Measurements from ENCODE around the gene CSRNP3.

The CSRNP3 gene

GRCh38 chr2:165470361-165470760, 863 bp downstream of the CSRNP3 start:
- peaks cover 8% of the 10 kb centered on the region for H3K4me1 ChIP-seq (ENCODE audit: control insufficient read depth, insufficient read depth, low read length, poor library complexity, severe bottlenecking)
- H3K4me3 ChIP-seq (ENCODE audit: extremely low read depth, insufficient read depth, low read length, poor library complexity, severe bottlenecking), result peak overlapping the region; percentile 48
- no peaks in the 10 kb centered on the region for H3K36me3 ChIP-seq (ENCODE audit: control insufficient read depth, insufficient read depth, low read length)
- H3K9me3 ChIP-seq (ENCODE audit: control insufficient read depth, low read length), result no peaks in the 10 kb centered on the region
- no peak overlapping the region for H3K27ac ChIP-seq (ENCODE audit: low read depth, low read length, severe bottlenecking)

- Histone ChIP-seq H3K9me3 (ENCODE audit: control insufficient read depth, low read length) (no peaks in the 10 kb centered on the region), H3K36me3 (ENCODE audit: control insufficient read depth, insufficient read depth, low read length) (no peaks in the 10 kb centered on the region), H3K27ac (ENCODE audit: low read depth, low read length, severe bottlenecking) (peak overlapping the region; percentile 60), H3K4me1 (ENCODE audit: control insufficient read depth, insufficient read depth, low read length, poor library complexity, severe bottlenecking) (peaks cover 8% of the 10 kb centered on the region), H3K4me3 (ENCODE audit: extremely low read depth, insufficient read depth, low read length, poor library complexity, severe bottlenecking) (no peak overlapping the region)
- WGBS, 2 experiments (ENCODE audit: insufficient coverage in 2 of 2), result 80% methylated on average over 1 of the region's 1 CpG; no CpG with 5 or more reads in 1 of the 2 experiments
Observed at GRCh38 chr2:165471349-165471950, 2.0 kb downstream of the CSRNP3 start.

DNA sequence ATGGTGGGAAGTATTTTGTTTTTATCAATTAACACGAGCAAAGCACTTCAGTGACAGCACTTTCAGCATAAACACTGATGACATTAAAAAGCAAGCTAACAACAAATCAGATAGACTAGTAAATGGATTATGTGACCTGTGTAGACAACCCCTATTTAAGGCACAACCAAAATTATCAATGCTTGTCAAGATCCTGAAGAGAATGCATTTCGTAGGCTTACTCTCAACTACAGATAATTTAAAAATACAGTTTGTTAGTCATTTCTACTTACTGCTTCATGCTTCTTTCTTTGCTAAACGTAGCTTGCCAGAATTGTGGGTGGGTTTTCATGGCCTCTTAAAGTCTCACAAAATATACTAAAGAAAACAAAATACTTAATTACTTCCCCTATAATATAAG, 3.4 kb downstream of the CSRNP3 start:
- no CpG with 5 or more reads among the region's 3 CpGs for WGBS, 2 experiments (ENCODE audit: insufficient coverage in 2 of 2)
- H3K36me3 ChIP-seq (ENCODE audit: control insufficient read depth, insufficient read depth, low read length), result no peaks in the 10 kb centered on the region
- H3K4me3 ChIP-seq (ENCODE audit: extremely low read depth, insufficient read depth, low read length, poor library complexity, severe bottlenecking), result no peak overlapping the region
- H3K4me1 ChIP-seq (ENCODE audit: control insufficient read depth, insufficient read depth, low read length, poor library complexity, severe bottlenecking), result peaks cover 8% of the 10 kb centered on the region
- H3K9me3 ChIP-seq (ENCODE audit: control insufficient read depth, low read length), result no peaks in the 10 kb centered on the region
- H3K27ac ChIP-seq (ENCODE audit: low read depth, low read length, severe bottlenecking), result no peak overlapping the region

GRCh38 chr2:165474619-165475276, 5.2 kb downstream of the CSRNP3 start:
- peaks cover 6% of the 10 kb centered on the region for H3K4me1 ChIP-seq (ENCODE audit: control insufficient read depth, insufficient read depth, low read length, poor library complexity, severe bottlenecking)
- 100% methylated on average over 1 of the region's 3 CpGs; no CpG with 5 or more reads in 1 of the 2 experiments for WGBS, 2 experiments (ENCODE audit: insufficient coverage in 2 of 2)

GRCh38 chr2:165475277-165476004, 5.9 kb downstream of the CSRNP3 start:
- no peak overlapping the region for H3K27ac ChIP-seq (ENCODE audit: low read depth, low read length, severe bottlenecking)
- H3K4me3 ChIP-seq (ENCODE audit: extremely low read depth, insufficient read depth, low read length, poor library complexity, severe bottlenecking), result no peak overlapping the region
- WGBS, 2 experiments (ENCODE audit: insufficient coverage in 2 of 2), result 83 to 96% methylated on average over 3 to 6 of the region's 6 CpGs
- peaks cover 6% of the 10 kb centered on the region for H3K4me1 ChIP-seq (ENCODE audit: control insufficient read depth, insufficient read depth, low read length, poor library complexity, severe bottlenecking)
- no peaks in the 10 kb centered on the region for H3K36me3 ChIP-seq (ENCODE audit: control insufficient read depth, insufficient read depth, low read length)
- H3K9me3 ChIP-seq (ENCODE audit: control insufficient read depth, low read length), result no peaks in the 10 kb centered on the region

More at GRCh38 chr2:165474619-165475276, 5.2 kb downstream of the CSRNP3 start:
- Histone ChIP-seq H3K27ac (ENCODE audit: low read depth, low read length, severe bottlenecking) (no peak overlapping the region), H3K9me3 (ENCODE audit: control insufficient read depth, low read length) (no peaks in the 10 kb centered on the region), H3K36me3 (ENCODE audit: control insufficient read depth, insufficient read depth, low read length) (no peaks in the 10 kb centered on the region), H3K4me3 (ENCODE audit: extremely low read depth, insufficient read depth, low read length, poor library complexity, severe bottlenecking) (no peak overlapping the region)

- H3K36me3 ChIP-seq (ENCODE audit: control insufficient read depth, insufficient read depth, low read length), result no peaks in the 10 kb centered on the region
- no peak overlapping the region for H3K4me3 ChIP-seq (ENCODE audit: extremely low read depth, insufficient read depth, low read length, poor library complexity, severe bottlenecking)
- H3K4me1 ChIP-seq (ENCODE audit: control insufficient read depth, insufficient read depth, low read length, poor library complexity, severe bottlenecking), result no peaks in the 10 kb centered on the region
- no peak overlapping the region for H3K27ac ChIP-seq (ENCODE audit: low read depth, low read length, severe bottlenecking)
- H3K9me3 ChIP-seq (ENCODE audit: control insufficient read depth, low read length), result no peaks in the 10 kb centered on the region
- WGBS, 2 experiments (ENCODE audit: insufficient coverage in 2 of 2), result 65 to 87% methylated on average over 3 to 4 of the region's 4 CpGs
Observed at GRCh38 chr2:165479856-165480255, 10.4 kb downstream of the CSRNP3 start.

- WGBS, 2 experiments (ENCODE audit: insufficient coverage in 2 of 2), result 94% methylated on average over 3 of the region's 4 CpGs; no CpG with 5 or more reads in 1 of the 2 experiments
- Histone ChIP-seq H3K27ac (ENCODE audit: low read depth, low read length, severe bottlenecking) (no peak overlapping the region), H3K4me1 (ENCODE audit: control insufficient read depth, insufficient read depth, low read length, poor library complexity, severe bottlenecking) (no peaks in the 10 kb centered on the region), H3K36me3 (ENCODE audit: control insufficient read depth, insufficient read depth, low read length) (no peaks in the 10 kb centered on the region), H3K9me3 (ENCODE audit: control insufficient read depth, low read length) (no peaks in the 10 kb centered on the region), H3K4me3 (ENCODE audit: extremely low read depth, insufficient read depth, low read length, poor library complexity, severe bottlenecking) (no peak overlapping the region)
Observed at GRCh38 chr2:165494573-165494972, 25.1 kb downstream of the CSRNP3 start.

DNA sequence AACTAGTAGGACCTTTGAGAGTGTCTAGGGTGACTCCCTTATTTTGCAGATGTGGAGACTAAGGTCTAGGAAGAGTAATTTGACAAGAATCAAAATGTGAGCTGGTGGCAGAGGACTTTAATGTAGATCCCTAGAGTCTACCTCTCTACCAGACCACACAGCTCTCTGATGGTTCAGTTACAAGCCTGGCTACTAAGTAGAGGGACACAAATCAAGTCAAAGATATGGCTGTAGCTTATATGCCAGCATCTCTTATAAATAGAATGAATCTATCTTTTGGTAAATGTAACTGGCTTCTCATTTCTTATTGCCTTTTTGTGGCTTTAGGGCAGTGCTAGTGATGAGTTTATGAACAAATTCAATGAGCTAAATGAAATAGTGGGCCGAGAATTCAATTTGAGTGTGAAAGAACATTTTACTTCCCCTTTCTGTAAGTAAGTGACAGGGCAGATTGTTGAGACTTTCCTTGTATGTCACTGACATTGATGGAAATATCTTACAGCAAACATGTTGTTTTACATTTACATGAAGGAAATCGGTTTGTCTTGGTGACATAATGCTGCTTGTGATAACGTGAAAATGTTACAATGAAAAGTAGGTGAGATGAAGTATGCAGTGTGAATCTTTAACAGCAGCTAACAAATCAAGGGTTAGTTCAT, 28.3 kb downstream of the CSRNP3 start:
- 90 to 100% methylated on average over 3 of the region's 3 CpGs for WGBS, 2 experiments (ENCODE audit: insufficient coverage in 2 of 2)

DNA sequence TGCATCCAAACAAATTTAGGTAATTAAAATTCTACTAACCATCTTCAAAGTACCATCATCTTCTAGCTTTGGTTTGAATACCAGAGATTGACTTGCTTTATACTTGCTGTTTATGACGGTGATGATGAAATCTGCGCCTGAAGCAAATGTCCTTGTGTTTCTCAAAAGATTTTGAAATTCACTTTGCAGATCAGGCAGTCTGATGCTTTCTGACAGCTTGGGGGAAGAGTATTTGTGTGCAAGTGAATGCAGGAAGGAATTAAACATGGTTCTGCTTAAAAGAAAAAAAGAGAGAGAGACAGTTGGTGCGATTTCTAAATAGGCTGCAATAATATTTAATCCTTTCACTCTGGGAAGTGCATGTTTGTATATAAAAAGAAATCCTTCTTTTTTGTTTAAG, 29.6 kb downstream of the CSRNP3 start:
- H3K27ac ChIP-seq (ENCODE audit: low read depth, low read length, severe bottlenecking), result no peak overlapping the region
- no peaks in the 10 kb centered on the region for H3K4me1 ChIP-seq (ENCODE audit: control insufficient read depth, insufficient read depth, low read length, poor library complexity, severe bottlenecking)
- H3K9me3 ChIP-seq (ENCODE audit: control insufficient read depth, low read length), result no peaks in the 10 kb centered on the region
- no peaks in the 10 kb centered on the region for H3K36me3 ChIP-seq (ENCODE audit: control insufficient read depth, insufficient read depth, low read length)
- 97 to 100% methylated on average over 2 of the region's 3 CpGs for whole genome bisulfite sequencing, 2 experiments (ENCODE audit: insufficient coverage in 2 of 2)
- no peak overlapping the region for H3K4me3 ChIP-seq (ENCODE audit: extremely low read depth, insufficient read depth, low read length, poor library complexity, severe bottlenecking)

More for the DNA sequence above, 28.3 kb downstream of the CSRNP3 start:
- Histone ChIP-seq H3K4me1 (ENCODE audit: control insufficient read depth, insufficient read depth, low read length, poor library complexity, severe bottlenecking) (no peaks in the 10 kb centered on the region), H3K9me3 (ENCODE audit: control insufficient read depth, low read length) (no peaks in the 10 kb centered on the region), H3K36me3 (ENCODE audit: control insufficient read depth, insufficient read depth, low read length) (no peaks in the 10 kb centered on the region), H3K4me3 (ENCODE audit: extremely low read depth, insufficient read depth, low read length, poor library complexity, severe bottlenecking) (no peak overlapping the region), H3K27ac (ENCODE audit: low read depth, low read length, severe bottlenecking) (no peak overlapping the region)

- Histone ChIP-seq H3K4me1 (ENCODE audit: control insufficient read depth, insufficient read depth, low read length, poor library complexity, severe bottlenecking) (no peaks in the 10 kb centered on the region), H3K9me3 (ENCODE audit: control insufficient read depth, low read length) (no peaks in the 10 kb centered on the region), H3K36me3 (ENCODE audit: control insufficient read depth, insufficient read depth, low read length) (no peaks in the 10 kb centered on the region), H3K27ac (ENCODE audit: low read depth, low read length, severe bottlenecking) (no peak overlapping the region), H3K4me3 (ENCODE audit: extremely low read depth, insufficient read depth, low read length, poor library complexity, severe bottlenecking) (no peak overlapping the region)
- no CpG with 5 or more reads among the region's 2 CpGs for WGBS, 2 experiments (ENCODE audit: insufficient coverage in 2 of 2)
Observed at GRCh38 chr2:165500001-165500400, 30.5 kb downstream of the CSRNP3 start.
